HG03457 (cell line): ENCODE measurements around the gene MUCL3.
"Not testable (repeated sequence)": the region's sequence is repeated elsewhere in the genome, so short reads cannot be mapped to it uniquely, and the experiment has no call there.

Experiments used
- ATAC-seq: cut with Tn5 transposase; IDR thresholded peaks from one replicate; pipeline ENCODE4 v1.9.1; 2021; ENCODE audit warnings: moderate number of reproducible peaks; ENCODE audit not compliant: unreplicated experiment

MUCL3 gene

DNA sequence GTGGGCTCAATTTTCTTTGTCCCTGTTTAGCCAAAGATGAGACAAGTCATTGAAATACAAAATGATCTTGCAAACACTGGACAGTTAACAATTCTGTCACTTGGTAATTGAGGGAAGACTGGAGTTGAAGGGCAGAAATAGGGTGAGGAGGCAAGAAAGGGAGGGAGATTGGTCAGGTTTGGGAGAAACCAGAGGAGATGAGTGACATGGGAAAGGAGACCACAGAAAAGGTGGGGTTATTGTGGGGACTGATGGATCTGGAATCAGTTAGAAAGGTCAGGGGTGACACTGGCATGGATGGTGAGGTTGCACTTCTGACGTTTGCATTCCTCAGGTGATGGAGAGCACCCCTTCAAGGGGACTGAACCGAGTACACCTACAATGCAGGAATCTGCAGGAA is 32.1 kb upstream of the MUCL3 start:
- no peak for ATAC-seq

GRCh38 chr6:30910473-30910872 is 30.3 kb upstream of the MUCL3 start:
- ATAC-seq = not testable (repeated sequence)

GRCh38 chr6:30912746-30913520 is 27.8 kb upstream of the MUCL3 start:
- no peak for ATAC-seq

- peak; percentile 4 for ATAC-seq
Measured at GRCh38 chr6:30913721-30914075, 27.1 kb upstream of the MUCL3 start.

GRCh38 chr6:30914076-30914853 is 26.5 kb upstream of the MUCL3 start, which contains the start of gene VARS2:
Gene VARS2, plus strand, starts transcription at chr6:30914238. Its CDS starts 599 bp downstream, at chr6:30914837.
- peak; percentile 63 for ATAC-seq

DNA sequence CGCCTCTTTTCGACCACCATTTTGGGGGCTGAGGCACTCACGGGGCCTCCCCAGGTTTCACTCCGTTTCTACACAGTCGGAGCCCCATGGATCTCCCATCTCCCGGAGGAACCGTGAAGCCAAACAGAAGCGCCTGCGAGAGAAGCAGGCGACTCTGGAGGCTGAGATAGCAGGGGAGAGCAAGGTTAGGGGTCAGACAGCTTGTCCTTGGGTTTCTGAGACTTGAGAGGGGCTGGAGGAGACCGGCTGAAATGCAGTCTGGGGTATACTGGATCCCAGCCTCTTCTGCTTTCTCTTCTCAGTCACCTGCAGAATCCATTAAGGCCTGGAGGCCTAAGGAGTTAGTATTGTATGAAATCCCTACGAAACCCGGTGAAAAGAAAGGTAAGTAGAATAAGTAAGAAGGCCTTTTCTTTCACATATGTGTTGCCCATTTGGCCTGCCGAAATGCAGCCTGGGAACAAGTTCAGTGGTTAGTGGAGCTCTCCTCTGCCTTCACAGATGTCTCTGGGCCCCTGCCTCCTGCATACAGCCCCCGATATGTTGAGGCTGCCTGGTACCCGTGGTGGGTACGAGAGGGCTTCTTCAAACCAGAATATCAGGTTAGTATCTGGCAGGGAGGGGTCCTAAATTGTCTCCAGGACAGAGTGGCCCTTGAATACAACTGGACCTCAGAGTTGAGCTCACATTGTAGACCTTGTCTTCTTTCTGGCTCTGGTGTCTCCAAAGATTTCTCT is 25.8 kb upstream of the MUCL3 start:
- no peak for ATAC-seq

- no peak for ATAC-seq
Measured at GRCh38 chr6:30915591-30915946, 25.2 kb upstream of the MUCL3 start.

DNA sequence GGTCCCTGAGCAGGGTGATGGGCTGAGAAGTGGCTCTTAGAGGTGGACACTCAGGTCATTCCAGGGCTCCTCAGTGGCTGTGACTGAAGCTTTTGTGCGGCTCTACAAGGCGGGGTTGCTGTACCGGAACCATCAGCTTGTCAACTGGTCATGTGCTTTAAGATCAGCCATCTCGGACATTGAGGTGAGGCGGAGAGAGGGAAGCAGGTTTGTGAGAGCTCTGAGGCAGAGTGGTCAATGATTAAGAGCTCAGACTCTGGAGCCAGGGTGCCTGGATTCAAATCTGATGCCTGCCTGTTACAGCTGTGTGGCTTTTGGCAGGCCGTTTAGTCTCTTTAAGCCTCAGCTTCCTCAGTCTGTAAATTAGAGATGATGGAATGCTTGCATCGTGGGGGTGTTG is 23.7 kb upstream of the MUCL3 start:
- ATAC-seq = no peak

DNA sequence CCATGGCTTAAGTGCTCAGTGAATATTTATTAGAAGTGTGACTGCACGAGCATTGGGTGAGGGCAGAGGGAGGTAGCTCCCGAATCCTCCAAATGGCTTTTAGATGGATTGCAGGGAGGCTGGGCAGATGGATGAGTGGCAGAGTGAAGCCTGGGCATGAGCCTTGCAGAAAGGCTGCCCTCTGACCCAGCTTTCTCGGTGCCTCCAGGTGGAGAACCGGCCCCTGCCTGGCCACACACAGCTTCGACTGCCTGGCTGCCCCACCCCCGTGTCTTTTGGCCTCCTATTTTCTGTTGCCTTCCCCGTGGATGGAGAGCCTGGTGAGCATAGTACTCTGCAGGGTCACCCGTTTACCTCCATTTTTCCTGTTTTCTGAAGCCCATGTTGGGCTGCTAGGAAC is 23.3 kb upstream of the MUCL3 start:
- ATAC-seq = no peak

- ATAC-seq = no peak
Measured at GRCh38 chr6:30918670-30919069, 22.1 kb upstream of the MUCL3 start.

GRCh38 chr6:30922447-30922852 is 18.3 kb upstream of the MUCL3 start:
- no peak for ATAC-seq

DNA sequence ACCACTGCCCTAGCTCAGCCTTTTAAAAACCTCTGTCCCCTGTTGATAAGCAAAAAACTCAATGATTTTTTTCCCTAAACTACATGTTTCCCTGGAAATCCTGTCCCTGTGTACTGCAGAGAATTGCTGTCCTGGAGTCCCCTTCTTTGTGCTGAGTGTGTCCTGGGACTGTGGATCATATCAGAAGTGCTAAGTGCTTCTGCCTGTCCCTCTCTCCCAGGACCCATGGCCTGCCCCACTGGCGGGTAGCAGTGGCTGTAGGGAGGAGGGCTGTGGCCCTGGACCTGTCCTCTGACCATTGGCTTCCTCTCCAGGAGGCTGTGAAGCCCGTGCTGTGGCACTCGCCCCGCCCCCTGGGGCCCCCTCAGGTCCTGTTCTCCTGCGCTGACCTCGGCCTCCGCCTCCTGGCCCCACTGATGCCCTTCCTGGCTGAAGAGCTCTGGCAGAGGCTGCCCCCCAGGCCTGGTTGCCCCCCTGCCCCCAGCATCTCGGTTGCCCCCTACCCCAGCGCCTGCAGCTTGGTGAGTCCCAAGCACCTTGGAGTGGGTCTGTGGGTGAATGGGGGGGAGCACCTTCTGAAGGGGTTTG is 16.6 kb upstream of the MUCL3 start:
- ATAC-seq = not testable (repeated sequence)

DNA sequence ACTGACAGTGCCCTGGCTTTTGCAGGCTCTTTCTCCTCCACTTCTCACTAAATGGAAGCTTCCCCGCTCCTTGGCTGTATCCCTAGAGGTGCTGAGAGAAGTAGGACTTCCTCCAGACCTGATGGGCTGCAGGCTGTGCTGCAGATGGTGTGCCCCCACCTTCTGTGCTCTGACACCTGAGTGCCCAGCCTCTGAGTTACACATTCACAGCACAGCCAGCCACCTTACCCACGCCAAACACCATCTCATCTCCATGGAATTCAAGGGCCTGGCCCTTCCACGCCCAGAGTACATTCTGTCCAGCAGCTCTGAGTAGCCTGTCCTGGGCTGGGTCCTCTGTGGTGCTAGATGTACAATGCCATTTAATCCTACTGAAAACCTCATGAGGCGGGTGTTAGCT is 14.1 kb upstream of the MUCL3 start:
- no peak for ATAC-seq

DNA sequence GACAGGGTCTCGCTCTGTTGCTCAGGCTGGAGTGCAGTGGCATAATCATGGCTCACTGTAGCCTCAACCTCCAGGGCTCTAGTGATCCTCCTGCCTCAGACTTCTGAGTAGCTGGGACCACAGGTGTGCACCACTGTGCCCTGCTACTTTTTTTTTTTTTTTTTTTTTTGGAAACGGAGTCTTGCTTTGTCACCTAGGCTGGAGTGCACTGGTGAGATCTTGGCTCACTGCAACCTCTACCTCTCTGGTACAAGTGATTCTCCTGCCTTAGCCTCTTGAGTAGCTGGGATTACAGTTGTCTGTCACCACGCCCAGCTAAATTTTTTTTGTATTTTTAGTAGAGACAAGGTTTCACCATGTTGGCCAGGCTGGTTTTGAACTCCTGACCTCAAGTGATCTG is 13.7 kb upstream of the MUCL3 start:
- ATAC-seq = not testable (repeated sequence)

GRCh38 chr6:30928677-30929076 is 12.1 kb upstream of the MUCL3 start:
- ATAC-seq = no peak

GRCh38 chr6:30930506-30930905 is 10.3 kb upstream of the MUCL3 start:
- ATAC-seq = no peak

- ATAC-seq = no peak
Measured at GRCh38 chr6:30931272-30931671, 9.5 kb upstream of the MUCL3 start.

DNA sequence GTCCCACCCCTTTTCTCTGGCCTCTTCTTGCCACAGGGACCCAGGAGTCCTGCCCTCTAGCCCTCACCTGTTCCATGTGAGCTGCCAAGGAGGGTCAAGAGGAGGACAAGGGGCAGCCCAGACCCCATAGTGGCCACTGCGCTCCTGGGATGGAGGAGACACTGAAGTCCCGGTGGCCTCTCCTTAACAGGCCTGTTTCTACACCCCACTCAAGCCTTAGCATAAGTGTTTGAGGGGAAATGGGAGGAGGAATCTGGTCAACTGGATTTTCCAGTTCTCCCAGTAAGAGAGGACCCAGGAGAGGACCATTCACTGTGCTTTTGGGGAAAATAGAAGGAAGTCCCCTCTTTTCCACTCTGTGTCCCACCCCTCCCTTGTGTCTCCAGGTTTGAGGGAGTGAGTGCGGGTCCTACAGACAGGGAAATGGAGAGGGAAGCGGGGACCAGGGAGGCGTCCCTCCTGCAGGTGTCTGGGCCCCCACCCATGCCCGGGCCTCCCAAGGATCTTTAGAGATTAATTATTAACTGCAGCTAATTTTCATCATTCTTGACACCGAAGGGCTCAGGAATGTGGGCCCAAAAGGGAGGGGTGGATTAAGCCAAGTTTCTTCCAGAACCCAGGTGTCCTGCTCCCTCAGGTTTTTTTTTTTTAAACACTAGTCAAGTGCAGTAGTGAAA is 8.7 kb upstream of the MUCL3 start, which contains the start of gene SFTA2:
TSS of gene SFTA2 (minus strand) at position 202 of the 677 bp plus-strand sequence. CDS start at position 128, 74 bp downstream.
- no peak for ATAC-seq

DNA sequence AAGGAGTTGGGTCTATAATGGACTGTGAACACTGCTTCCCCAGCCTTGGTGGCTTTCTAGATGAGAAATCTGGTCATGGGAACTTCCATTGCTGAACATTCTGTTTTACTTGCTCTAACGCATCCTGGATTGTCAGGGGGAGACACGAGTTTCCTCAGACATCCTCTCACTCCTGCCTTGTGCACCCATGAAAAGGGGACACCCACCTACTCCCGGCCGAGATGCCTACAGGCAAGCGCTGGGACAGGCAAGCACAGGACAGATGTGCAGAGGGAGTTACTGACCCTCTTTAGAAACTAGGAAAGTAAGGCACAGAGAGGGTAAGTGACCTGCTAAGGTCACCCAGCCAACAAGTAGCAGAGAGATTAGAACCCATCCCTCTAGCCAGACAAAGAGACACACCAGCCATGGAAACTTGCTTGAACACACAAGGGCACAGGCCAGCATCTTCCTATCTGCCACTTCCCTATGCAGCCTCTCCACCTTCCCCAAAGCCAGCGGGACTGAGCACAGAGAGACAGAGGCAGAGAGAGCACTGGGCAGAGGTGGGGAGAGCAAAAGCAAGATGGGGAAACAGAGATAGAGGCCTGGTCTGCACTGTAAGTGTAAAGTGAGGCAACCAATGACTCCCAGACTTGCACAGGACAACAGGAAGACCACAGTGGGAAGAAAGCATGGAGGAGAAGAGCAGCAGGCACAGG is 8.0 kb upstream of the MUCL3 start:
- no peak for ATAC-seq

DNA sequence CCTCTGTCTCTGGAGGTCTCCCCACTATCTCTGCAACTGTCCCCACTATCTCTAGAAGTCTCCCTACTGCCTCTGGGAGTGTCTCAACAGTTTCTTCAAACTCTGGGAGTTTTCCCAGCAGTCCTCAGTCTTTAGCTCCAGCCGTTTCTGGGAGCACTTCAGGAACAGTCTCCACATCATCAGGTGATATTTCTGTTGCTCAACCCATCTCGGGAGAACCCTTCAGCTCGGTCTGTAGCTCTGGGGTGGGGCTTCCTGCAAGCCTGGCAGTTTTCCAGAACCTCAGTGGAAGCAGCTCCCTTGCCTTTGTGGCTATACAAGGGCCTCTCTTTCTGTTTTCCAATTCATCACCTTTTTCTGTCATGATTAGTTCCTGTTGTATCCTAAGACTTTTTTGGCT is 5.8 kb upstream of the MUCL3 start:
- ATAC-seq = no peak
